ENCODE measurements around the gene CD86.

The CD86 gene

DNA sequence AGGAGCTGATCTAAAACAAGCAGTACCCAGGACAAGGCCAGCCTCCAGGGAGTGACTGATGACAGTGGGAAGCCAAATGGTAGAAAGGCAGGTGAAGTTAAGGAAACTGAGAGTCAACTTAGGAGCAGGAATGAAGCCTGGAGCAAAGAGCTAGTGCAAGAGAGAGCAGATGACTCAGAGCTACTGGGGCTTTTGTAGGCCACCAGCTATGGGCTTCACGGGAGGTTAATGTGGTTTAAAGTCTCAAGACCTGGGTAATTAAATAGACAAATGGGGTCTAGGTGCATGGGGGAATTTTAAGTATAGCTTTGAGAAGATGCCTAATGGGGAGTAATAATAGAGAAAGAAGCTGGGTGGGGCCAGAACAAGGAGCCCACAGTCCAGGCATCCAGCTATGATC is 3.1 kb downstream of the CD86 start:
- DNase-seq (ENCODE audit: low read depth), result no peak

DNA sequence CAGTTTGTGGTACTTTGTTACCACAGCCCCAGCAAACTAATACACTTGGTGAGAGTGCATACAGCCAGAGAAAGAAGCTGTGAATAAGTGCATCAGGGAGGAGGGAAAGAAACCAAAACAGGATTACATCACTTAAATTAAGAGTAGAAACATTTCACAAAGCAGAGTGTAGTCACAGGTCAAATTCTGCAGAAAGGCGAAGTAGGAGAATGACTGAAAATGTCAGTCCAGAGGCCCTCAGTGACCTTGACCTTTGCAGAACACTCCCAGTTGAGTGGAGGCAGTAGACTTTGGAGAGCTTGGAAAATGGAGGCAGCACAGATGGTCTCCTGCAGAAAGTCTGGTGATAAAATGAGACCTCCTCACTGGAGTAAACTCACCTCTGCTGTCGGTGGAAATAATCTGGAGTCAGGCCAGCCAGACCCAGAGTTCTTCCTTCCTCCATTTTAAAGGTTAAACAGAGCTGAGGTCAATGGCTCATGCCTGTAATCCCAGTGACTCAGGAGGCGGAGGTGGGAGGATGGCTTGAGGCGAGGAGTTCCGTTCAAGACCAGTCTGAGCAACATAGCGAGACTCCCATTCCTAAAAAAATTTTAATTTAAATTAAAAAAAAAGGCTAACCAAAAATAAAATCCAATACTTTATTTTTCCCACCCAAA is 5.0 kb downstream of the CD86 start:
- TF ChIP-seq, protein P1, sequence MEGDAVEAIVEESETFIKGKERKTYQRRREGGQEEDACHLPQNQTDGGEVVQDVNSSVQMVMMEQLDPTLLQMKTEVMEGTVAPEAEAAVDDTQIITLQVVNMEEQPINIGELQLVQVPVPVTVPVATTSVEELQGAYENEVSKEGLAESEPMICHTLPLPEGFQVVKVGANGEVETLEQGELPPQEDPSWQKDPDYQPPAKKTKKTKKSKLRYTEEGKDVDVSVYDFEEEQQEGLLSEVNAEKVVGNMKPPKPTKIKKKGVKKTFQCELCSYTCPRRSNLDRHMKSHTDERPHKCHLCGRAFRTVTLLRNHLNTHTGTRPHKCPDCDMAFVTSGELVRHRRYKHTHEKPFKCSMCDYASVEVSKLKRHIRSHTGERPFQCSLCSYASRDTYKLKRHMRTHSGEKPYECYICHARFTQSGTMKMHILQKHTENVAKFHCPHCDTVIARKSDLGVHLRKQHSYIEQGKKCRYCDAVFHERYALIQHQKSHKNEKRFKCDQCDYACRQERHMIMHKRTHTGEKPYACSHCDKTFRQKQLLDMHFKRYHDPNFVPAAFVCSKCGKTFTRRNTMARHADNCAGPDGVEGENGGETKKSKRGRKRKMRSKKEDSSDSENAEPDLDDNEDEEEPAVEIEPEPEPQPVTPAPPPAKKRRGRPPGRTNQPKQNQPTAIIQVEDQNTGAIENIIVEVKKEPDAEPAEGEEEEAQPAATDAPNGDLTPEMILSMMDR (conservative IDR thresholded peaks at IDR 0.05; ENCODE audit: low read depth, low read length), result no peak
- DNase-seq (ENCODE audit: low read depth), result no peak
- H3K4me3 ChIP-seq (ENCODE audit: low read length), result no peak overlapping the region

More for the DNA sequence above, 3.1 kb downstream of the CD86 start:
- TF ChIP-seq, protein P1 (conservative IDR thresholded peaks at IDR 0.05; ENCODE audit: low read depth, low read length), result no peak
- no peak overlapping the region for H3K4me3 ChIP-seq (ENCODE audit: low read length)

DNA sequence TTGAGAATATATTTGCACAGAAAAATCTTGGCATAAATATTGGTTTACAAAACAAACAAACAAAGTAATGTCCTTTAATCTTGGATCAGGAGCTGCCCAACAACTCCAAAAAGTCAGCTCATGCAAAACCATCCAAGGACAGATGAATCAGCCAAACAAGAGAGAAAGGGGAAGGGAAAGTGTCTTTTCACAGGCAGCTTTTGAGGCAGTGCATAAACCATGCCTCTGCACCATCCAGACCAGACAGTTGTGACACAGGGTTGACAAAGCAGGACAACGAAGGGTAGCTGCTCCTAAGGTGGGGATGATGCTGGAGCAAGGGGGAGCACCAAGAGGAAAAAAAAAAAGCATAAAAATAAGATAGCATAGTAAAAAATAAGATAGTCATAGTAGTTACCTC is 8.7 kb downstream of the CD86 start:
- DNase-seq (ENCODE audit: low read depth), result no peak
- H3K4me3 ChIP-seq (ENCODE audit: low read length), result no peak overlapping the region
- TF ChIP-seq, protein P1 (conservative IDR thresholded peaks at IDR 0.05; ENCODE audit: low read depth, low read length), result no peak

DNA sequence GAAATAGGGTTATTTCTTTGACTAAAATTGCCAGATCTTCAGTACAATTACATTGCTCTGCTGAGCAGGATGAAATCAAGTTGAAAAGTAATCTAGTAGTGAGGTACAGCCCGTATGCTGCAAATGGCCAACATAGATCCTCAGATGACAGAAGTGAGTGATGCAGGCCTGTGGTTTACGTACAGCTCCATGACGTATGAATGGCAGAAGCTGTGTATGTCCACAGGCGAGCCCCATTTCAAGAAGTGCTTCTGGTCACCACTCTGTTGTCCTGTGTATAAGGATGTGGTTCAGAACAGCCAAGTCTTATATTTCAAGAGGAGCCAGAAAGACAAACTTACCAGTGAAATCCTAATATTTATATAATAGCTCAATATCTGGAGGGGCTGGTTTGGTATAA is 9.2 kb downstream of the CD86 start:
- TF ChIP-seq, protein P1 (conservative IDR thresholded peaks at IDR 0.05; ENCODE audit: low read depth, low read length), result no peak
- H3K4me3 ChIP-seq (ENCODE audit: low read length), result no peak overlapping the region
- no peak for DNase-seq (ENCODE audit: low read depth)

DNA sequence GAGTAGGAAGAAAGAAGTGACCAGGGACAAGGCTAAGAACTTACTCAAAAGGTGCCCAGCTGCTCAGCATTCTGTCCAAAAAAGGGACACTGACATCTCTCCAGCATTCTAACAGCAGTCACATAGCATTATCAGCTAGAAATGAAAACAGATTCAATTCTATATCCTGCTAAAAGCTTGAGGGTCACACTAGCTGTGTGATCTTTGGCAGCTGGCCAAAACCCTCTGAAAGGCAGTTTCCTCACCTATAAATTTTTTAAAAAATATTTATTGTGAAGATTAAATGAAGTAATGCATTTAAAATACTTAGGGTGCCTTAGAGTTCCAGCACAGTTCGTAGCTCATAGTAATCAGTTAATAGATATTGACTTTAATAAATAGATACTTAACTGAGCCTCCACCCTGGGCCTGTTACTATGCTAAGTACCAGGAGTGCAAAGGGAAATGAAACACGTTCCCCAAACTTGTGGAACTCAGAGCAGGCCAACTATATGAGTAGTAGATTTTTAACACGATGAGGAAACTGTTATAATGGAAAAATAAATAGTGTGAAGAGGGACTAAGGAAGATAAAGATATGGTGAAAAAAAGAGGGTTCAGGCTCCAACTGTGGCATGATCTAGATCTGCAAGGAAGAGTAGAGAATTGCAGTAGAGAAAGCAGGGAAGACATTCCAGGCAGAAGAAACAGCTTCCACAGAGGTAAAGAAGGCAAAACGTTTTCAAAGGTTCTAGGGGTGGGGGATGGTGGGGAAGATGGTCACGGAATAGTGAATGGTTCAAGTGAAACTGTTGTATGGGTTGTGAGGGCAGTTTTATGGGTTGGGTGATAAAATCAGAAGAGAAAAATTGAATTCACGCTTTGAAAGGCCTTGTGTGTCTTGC is 11.4 kb downstream of the CD86 start:
- TF ChIP-seq, protein P1 (conservative IDR thresholded peaks at IDR 0.05; ENCODE audit: low read depth, low read length), result no peak
- no peak for DNase-seq (ENCODE audit: low read depth)
- H3K4me3 ChIP-seq (ENCODE audit: low read length), result no peak overlapping the region

DNA sequence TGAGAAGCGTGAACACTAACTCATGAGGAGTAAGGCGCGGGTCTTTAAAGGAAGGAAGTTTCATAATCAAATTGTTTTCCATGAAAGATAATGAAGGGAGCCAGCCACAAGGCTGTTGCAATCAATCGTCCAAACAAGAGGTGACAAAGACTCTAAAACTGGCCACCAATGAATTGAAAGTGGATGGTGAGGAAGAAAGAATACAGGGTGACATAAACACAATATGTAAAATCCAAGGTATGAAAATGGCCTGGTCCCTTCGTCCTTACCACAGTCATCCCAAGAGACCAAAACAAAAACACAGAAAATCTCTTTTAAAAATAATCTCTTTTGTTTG is 12.0 kb downstream of the CD86 start:
- DNase-seq (ENCODE audit: low read depth), result no peak
- H3K4me3 ChIP-seq (ENCODE audit: low read length), result no peak overlapping the region
- TF ChIP-seq, protein P1 (conservative IDR thresholded peaks at IDR 0.05; ENCODE audit: low read depth, low read length), result no peak

All from retinal pigment epithelial cell (primary cell).